HCT116 (cell line): ENCODE data around the gene ATP11B.

Source experiments
- EZH2 ChIP-seq: fragments of 200-600 bp; sonication (generic); IDR thresholded peaks from 2 replicates; pipeline ENCODE4 v1.6.1; 2017; ENCODE audit warnings: antibody characterized with exemption, mixed run types
- JUND ChIP-seq: IDR thresholded peaks from 2 replicates; pipeline ENCODE4 v1.6.1; 2012
- POLR2A ChIP-seq: IDR thresholded peaks from 2 replicates; pipeline ENCODE4 v1.7.0; 2011; ENCODE audit warnings: borderline replicate concordance; ENCODE audit not compliant: insufficient read depth, insufficient read length; ENCODE audit errors: extremely low read depth
- POLR2AphosphoS5 ChIP-seq: IDR thresholded peaks from 2 replicates; pipeline ENCODE4 v1.6.1; 2011; ENCODE audit warnings: mild to moderate bottlenecking, low read depth, low read length, moderate library complexity
- RAD21 ChIP-seq: IDR thresholded peaks from 2 replicates; pipeline ENCODE4 v1.6.1; 2012; ENCODE audit warnings: low read depth, mild to moderate bottlenecking
- SP1 ChIP-seq: IDR thresholded peaks from 2 replicates; pipeline ENCODE4 v1.6.1; 2012; ENCODE audit warnings: low read depth
- TCF7L2 ChIP-seq: IDR thresholded peaks from 2 replicates; pipeline ENCODE4 v1.7.0; 2011; ENCODE audit warnings: borderline replicate concordance, inconsistent platforms; ENCODE audit not compliant: insufficient read depth, insufficient read length; ENCODE audit errors: extremely low read depth
- ZFX ChIP-seq: fragments of 450-650 bp; IDR thresholded peaks from 2 replicates; pipeline ENCODE4 v1.6.1; 2017
- ZNF274 ChIP-seq: fragments of 200-500 bp; sonication (Bioruptor generic); IDR thresholded peaks from 2 replicates; pipeline ENCODE4 v1.6.1; 2014; ENCODE audit warnings: mild to moderate bottlenecking, low read depth, low read length, inconsistent platforms
- TF ChIP-seq, protein P1 (sequence below), 3 experiments: fragments of 200-600 bp in 1 of 3; sonication (generic) in 1 of 3; IDR thresholded peaks in 2 of 3; conservative IDR thresholded peaks in 1 of 3; 2 replicates each; pipeline ENCODE4 v1.5.1; 2012 to 2017; ENCODE audit warnings: low read depth in 2 of 3, low read length in 2 of 3, antibody characterized with exemption in 1 of 3, borderline replicate concordance in 1 of 3, control low read depth in 1 of 3, mild to moderate bottlenecking in 1 of 3, mixed read lengths in 1 of 3, mixed run types in 1 of 3, moderate library complexity in 1 of 3; ENCODE audit not compliant: insufficient read depth in 1 of 3

- TF ChIP-seq, protein P1, sequence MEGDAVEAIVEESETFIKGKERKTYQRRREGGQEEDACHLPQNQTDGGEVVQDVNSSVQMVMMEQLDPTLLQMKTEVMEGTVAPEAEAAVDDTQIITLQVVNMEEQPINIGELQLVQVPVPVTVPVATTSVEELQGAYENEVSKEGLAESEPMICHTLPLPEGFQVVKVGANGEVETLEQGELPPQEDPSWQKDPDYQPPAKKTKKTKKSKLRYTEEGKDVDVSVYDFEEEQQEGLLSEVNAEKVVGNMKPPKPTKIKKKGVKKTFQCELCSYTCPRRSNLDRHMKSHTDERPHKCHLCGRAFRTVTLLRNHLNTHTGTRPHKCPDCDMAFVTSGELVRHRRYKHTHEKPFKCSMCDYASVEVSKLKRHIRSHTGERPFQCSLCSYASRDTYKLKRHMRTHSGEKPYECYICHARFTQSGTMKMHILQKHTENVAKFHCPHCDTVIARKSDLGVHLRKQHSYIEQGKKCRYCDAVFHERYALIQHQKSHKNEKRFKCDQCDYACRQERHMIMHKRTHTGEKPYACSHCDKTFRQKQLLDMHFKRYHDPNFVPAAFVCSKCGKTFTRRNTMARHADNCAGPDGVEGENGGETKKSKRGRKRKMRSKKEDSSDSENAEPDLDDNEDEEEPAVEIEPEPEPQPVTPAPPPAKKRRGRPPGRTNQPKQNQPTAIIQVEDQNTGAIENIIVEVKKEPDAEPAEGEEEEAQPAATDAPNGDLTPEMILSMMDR (IDR thresholded peaks at IDR 0.05 in 2 of 3, conservative IDR thresholded peaks at IDR 0.05 in 1 of 3; ENCODE audit: borderline replicate concordance in 1 of 3, insufficient read depth in 1 of 3, low read depth in 2 of 3, low read length in 2 of 3), result no peak
- no peak for TF ChIP-seq SP1
- no peak for TF ChIP-seq POLR2A
- no peak for TF ChIP-seq EZH2
- no peak for TF ChIP-seq RAD21
- TF ChIP-seq JUND, result no peak
- TF ChIP-seq POLR2AphosphoS5, result no peak
- no peak for TF ChIP-seq TCF7L2
- no peak for TF ChIP-seq ZNF274
- no peak for TF ChIP-seq ZFX
These were observed 7.5 kb upstream of the ATP11B start for GRCh38 chr3:182785756-182786155.
